Measurements from ENCODE around the gene RBBP8NL.

RBBP8NL gene

GRCh38 chr20:62474604-62475026 is 47.3 kb upstream of the RBBP8NL start:
- no peak for DNase-seq (ENCODE audit: extremely low read depth, insufficient read length)
- H3K27me3 ChIP-seq (replicated peaks; ENCODE audit: control insufficient read depth, insufficient read depth, low read length) = peaks cover 2% of the 10 kb centered on the region
- H3K4me3 ChIP-seq (replicated peaks; ENCODE audit: low read depth, low read length) = no peak overlapping the region
- no peak for TF ChIP-seq CTCF (IDR thresholded peaks at IDR 0.05; ENCODE audit: insufficient read depth, low read length, poor library complexity, severe bottlenecking)
- no peaks in the 10 kb centered on the region for H3K36me3 ChIP-seq (ENCODE audit: control insufficient read depth, insufficient read depth, low read length)

GRCh38 chr20:62473717-62474603 is 46.6 kb upstream of the RBBP8NL start:
- Histone ChIP-seq H3K36me3 (ENCODE audit: control insufficient read depth, insufficient read depth, low read length) (no peaks in the 10 kb centered on the region), H3K27me3 (replicated peaks; ENCODE audit: control insufficient read depth, insufficient read depth, low read length) (peaks cover 2% of the 10 kb centered on the region), H3K4me3 (replicated peaks; ENCODE audit: low read depth, low read length) (no peak overlapping the region)
- no peak for DNase-seq (ENCODE audit: extremely low read depth, insufficient read length)
- no peak for TF ChIP-seq CTCF (IDR thresholded peaks at IDR 0.05; ENCODE audit: insufficient read depth, low read length, poor library complexity, severe bottlenecking)

GRCh38 chr20:62472941-62473585 is 45.7 kb upstream of the RBBP8NL start:
- TF ChIP-seq CTCF (IDR thresholded peaks at IDR 0.05; ENCODE audit: insufficient read depth, low read length, poor library complexity, severe bottlenecking) = no peak
- no peak overlapping the region for H3K4me3 ChIP-seq (replicated peaks; ENCODE audit: low read depth, low read length)
- no peaks in the 10 kb centered on the region for H3K36me3 ChIP-seq (ENCODE audit: control insufficient read depth, insufficient read depth, low read length)
- DNase-seq (ENCODE audit: extremely low read depth, insufficient read length) = no peak
- H3K27me3 ChIP-seq (replicated peaks; ENCODE audit: control insufficient read depth, insufficient read depth, low read length) = peaks cover 2% of the 10 kb centered on the region; the same call in 1 of the 2 replicates

GRCh38 chr20:62472138-62472940 is 45.0 kb upstream of the RBBP8NL start:
- H3K4me3 ChIP-seq (replicated peaks; ENCODE audit: low read depth, low read length) = no peak overlapping the region
- DNase-seq (ENCODE audit: extremely low read depth, insufficient read length) = no peak
- H3K27me3 ChIP-seq (replicated peaks; ENCODE audit: control insufficient read depth, insufficient read depth, low read length) = peaks cover 2% of the 10 kb centered on the region; the same call in 1 of the 2 replicates
- H3K36me3 ChIP-seq (ENCODE audit: control insufficient read depth, insufficient read depth, low read length) = no peaks in the 10 kb centered on the region
- no peak for TF ChIP-seq CTCF (IDR thresholded peaks at IDR 0.05; ENCODE audit: insufficient read depth, low read length, poor library complexity, severe bottlenecking)

- no peaks in the 10 kb centered on the region for H3K36me3 ChIP-seq (ENCODE audit: control insufficient read depth, insufficient read depth, low read length)
- H3K27me3 ChIP-seq (replicated peaks; ENCODE audit: control insufficient read depth, insufficient read depth, low read length) = peaks cover 2% of the 10 kb centered on the region; the same call in 1 of the 2 replicates
- no peak overlapping the region for H3K4me3 ChIP-seq (replicated peaks; ENCODE audit: low read depth, low read length)
- DNase-seq (ENCODE audit: extremely low read depth, insufficient read length) = no peak
- TF ChIP-seq CTCF (IDR thresholded peaks at IDR 0.05; ENCODE audit: insufficient read depth, low read length, poor library complexity, severe bottlenecking) = no peak
Observed at GRCh38 chr20:62470459-62470858, 43.1 kb upstream of the RBBP8NL start.

Measured in GM06990 (cell line).